Measurements from ENCODE around the gene SLIT3.

Gene SLIT3

GRCh38 chr5:168765086-168765550 is 535.8 kb downstream of the SLIT3 start:
- H3K27me3 ChIP-seq (ENCODE audit: control insufficient read depth, insufficient read depth, low read length), result no peaks in the 10 kb centered on the region

GRCh38 chr5:168756453-168757391 is 544.2 kb downstream of the SLIT3 start:
- Histone ChIP-seq H3K36me3 (ENCODE audit: control insufficient read depth, insufficient read depth, low read length) (no peaks in the 10 kb centered on the region), H3K9me3 (ENCODE audit: control insufficient read depth, insufficient read depth, low read length) (no peaks in the 10 kb centered on the region), H3K9ac (ENCODE audit: low read depth, low read length) (no peak overlapping the region), H3K27me3 (ENCODE audit: control insufficient read depth, insufficient read depth, low read length) (no peaks in the 10 kb centered on the region), H3K4me1 (ENCODE audit: control insufficient read depth, insufficient read depth, low read length) (no peaks in the 10 kb centered on the region), H3K4me3 (ENCODE audit: low read depth, low read length) (no peak overlapping the region)

More at GRCh38 chr5:168765086-168765550, 535.8 kb downstream of the SLIT3 start:
- Histone ChIP-seq H3K4me3 (ENCODE audit: low read depth, low read length) (no peak overlapping the region), H3K9ac (ENCODE audit: low read depth, low read length) (no peak overlapping the region), H3K36me3 (ENCODE audit: control insufficient read depth, insufficient read depth, low read length) (no peaks in the 10 kb centered on the region), H3K4me1 (ENCODE audit: control insufficient read depth, insufficient read depth, low read length) (no peaks in the 10 kb centered on the region), H3K9me3 (ENCODE audit: control insufficient read depth, insufficient read depth, low read length) (no peaks in the 10 kb centered on the region)

DNA sequence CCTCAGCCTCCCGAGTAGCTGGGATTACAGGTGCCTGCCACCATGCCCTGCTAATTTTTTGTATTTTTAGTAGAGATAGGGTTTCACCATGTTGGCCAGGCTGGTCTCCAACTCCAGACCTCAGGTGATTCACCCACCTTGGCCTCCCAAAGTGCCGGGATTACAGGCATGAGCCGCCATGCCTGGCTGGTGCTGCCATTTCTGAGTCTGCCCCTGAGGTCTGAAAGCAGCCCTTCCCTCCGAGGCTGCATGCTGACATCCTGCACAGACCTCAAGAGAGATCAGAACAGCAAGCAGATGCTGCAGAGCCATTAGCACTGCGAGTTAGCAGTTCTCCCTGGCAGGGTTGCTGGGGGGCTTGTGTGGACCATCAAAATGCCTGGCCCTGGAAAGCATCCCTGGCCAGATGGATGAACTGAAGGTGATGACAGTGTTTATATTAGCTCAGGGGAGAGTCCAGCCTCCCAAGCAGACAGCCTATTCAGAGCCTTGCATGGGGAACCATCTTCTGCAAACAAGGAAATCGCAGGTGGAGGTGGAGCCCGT is 545.3 kb downstream of the SLIT3 start:
- Histone ChIP-seq H3K9me3 (ENCODE audit: control insufficient read depth, insufficient read depth, low read length) (no peaks in the 10 kb centered on the region), H3K4me3 (ENCODE audit: low read depth, low read length) (no peak overlapping the region), H3K4me1 (ENCODE audit: control insufficient read depth, insufficient read depth, low read length) (no peaks in the 10 kb centered on the region), H3K36me3 (ENCODE audit: control insufficient read depth, insufficient read depth, low read length) (no peaks in the 10 kb centered on the region), H3K9ac (ENCODE audit: low read depth, low read length) (no peak overlapping the region), H3K27me3 (ENCODE audit: control insufficient read depth, insufficient read depth, low read length) (no peaks in the 10 kb centered on the region)

- Histone ChIP-seq H3K27me3 (ENCODE audit: control insufficient read depth, insufficient read depth, low read length) (no peaks in the 10 kb centered on the region), H3K4me3 (ENCODE audit: low read depth, low read length) (no peak overlapping the region), H3K4me1 (ENCODE audit: control insufficient read depth, insufficient read depth, low read length) (no peaks in the 10 kb centered on the region), H3K36me3 (ENCODE audit: control insufficient read depth, insufficient read depth, low read length) (no peaks in the 10 kb centered on the region), H3K9me3 (ENCODE audit: control insufficient read depth, insufficient read depth, low read length) (no peaks in the 10 kb centered on the region), H3K9ac (ENCODE audit: low read depth, low read length) (no peak overlapping the region)
These were observed 547.2 kb downstream of the SLIT3 start for GRCh38 chr5:168753691-168754254.

- H3K4me1 ChIP-seq (ENCODE audit: control insufficient read depth, insufficient read depth, low read length), result no peaks in the 10 kb centered on the region
- H3K4me3 ChIP-seq (ENCODE audit: low read depth, low read length), result no peak overlapping the region
- H3K36me3 ChIP-seq (ENCODE audit: control insufficient read depth, insufficient read depth, low read length), result no peaks in the 10 kb centered on the region
- H3K9ac ChIP-seq (ENCODE audit: low read depth, low read length), result no peak overlapping the region
- no peaks in the 10 kb centered on the region for H3K9me3 ChIP-seq (ENCODE audit: control insufficient read depth, insufficient read depth, low read length)
- H3K27me3 ChIP-seq (ENCODE audit: control insufficient read depth, insufficient read depth, low read length), result peaks cover 6% of the 10 kb centered on the region
These were observed 548.3 kb downstream of the SLIT3 start for GRCh38 chr5:168752416-168753190.

- no peaks in the 10 kb centered on the region for H3K9me3 ChIP-seq (ENCODE audit: control insufficient read depth, insufficient read depth, low read length)
- no peak overlapping the region for H3K9ac ChIP-seq (ENCODE audit: low read depth, low read length)
- no peaks in the 10 kb centered on the region for H3K4me1 ChIP-seq (ENCODE audit: control insufficient read depth, insufficient read depth, low read length)
- peaks cover 6% of the 10 kb centered on the region for H3K27me3 ChIP-seq (ENCODE audit: control insufficient read depth, insufficient read depth, low read length)
- H3K36me3 ChIP-seq (ENCODE audit: control insufficient read depth, insufficient read depth, low read length), result no peaks in the 10 kb centered on the region
- H3K4me3 ChIP-seq (ENCODE audit: low read depth, low read length), result no peak overlapping the region
These were observed 548.9 kb downstream of the SLIT3 start for GRCh38 chr5:168752012-168752411.

GRCh38 chr5:168750926-168751325 is 550.0 kb downstream of the SLIT3 start:
- H3K27me3 ChIP-seq (ENCODE audit: control insufficient read depth, insufficient read depth, low read length), result peaks cover 6% of the 10 kb centered on the region
- no peaks in the 10 kb centered on the region for H3K4me1 ChIP-seq (ENCODE audit: control insufficient read depth, insufficient read depth, low read length)
- H3K9me3 ChIP-seq (ENCODE audit: control insufficient read depth, insufficient read depth, low read length), result no peaks in the 10 kb centered on the region
- no peak overlapping the region for H3K4me3 ChIP-seq (ENCODE audit: low read depth, low read length)
- H3K9ac ChIP-seq (ENCODE audit: low read depth, low read length), result no peak overlapping the region
- H3K36me3 ChIP-seq (ENCODE audit: control insufficient read depth, insufficient read depth, low read length), result no peaks in the 10 kb centered on the region

DNA sequence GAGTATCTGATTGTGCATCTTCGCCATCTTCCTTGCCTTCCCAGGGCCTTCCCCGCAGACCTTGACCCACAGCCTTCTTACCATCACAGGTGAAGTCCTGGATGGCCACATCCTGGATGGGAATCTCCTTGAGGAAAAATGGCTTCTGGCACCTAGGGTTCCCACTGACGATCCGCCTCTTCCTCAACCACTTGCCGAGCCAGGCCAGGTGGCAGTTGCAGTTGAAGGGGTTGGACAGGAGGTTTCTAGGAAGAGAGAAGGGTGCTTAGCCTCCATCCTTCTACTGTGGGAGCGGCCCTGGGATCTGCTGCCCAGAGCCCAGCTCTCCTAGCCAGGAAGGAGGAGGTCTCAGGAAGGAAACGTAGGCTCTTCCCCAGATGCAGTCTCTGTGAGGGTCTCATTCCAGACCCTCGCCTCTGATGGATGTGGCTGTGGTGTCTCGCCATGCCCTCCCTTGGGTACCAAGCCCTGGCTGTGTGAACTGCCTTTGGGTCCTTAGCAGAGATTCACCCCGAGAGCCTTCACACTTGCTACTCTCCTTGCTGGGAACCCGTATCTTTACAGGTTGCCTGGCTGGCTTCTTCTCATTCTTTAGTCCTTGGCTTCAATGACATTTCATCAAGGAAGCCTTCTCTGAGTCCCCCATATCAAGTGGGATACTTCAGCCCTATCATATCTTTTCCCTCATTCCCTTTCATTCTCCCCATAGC is 551.4 kb downstream of the SLIT3 start:
- Histone ChIP-seq H3K36me3 (ENCODE audit: control insufficient read depth, insufficient read depth, low read length) (no peaks in the 10 kb centered on the region), H3K4me3 (ENCODE audit: low read depth, low read length) (no peak overlapping the region), H3K9me3 (ENCODE audit: control insufficient read depth, insufficient read depth, low read length) (no peaks in the 10 kb centered on the region), H3K9ac (ENCODE audit: low read depth, low read length) (no peak overlapping the region), H3K4me1 (ENCODE audit: control insufficient read depth, insufficient read depth, low read length) (no peaks in the 10 kb centered on the region), H3K27me3 (ENCODE audit: control insufficient read depth, insufficient read depth, low read length) (peaks cover 6% of the 10 kb centered on the region)

GRCh38 chr5:168747987-168748777 is 552.8 kb downstream of the SLIT3 start:
- H3K9ac ChIP-seq (ENCODE audit: low read depth, low read length), result no peak overlapping the region
- peaks cover 6% of the 10 kb centered on the region for H3K27me3 ChIP-seq (ENCODE audit: control insufficient read depth, insufficient read depth, low read length)
- H3K4me3 ChIP-seq (ENCODE audit: low read depth, low read length), result no peak overlapping the region
- no peaks in the 10 kb centered on the region for H3K4me1 ChIP-seq (ENCODE audit: control insufficient read depth, insufficient read depth, low read length)
- no peaks in the 10 kb centered on the region for H3K36me3 ChIP-seq (ENCODE audit: control insufficient read depth, insufficient read depth, low read length)
- no peaks in the 10 kb centered on the region for H3K9me3 ChIP-seq (ENCODE audit: control insufficient read depth, insufficient read depth, low read length)

DNA sequence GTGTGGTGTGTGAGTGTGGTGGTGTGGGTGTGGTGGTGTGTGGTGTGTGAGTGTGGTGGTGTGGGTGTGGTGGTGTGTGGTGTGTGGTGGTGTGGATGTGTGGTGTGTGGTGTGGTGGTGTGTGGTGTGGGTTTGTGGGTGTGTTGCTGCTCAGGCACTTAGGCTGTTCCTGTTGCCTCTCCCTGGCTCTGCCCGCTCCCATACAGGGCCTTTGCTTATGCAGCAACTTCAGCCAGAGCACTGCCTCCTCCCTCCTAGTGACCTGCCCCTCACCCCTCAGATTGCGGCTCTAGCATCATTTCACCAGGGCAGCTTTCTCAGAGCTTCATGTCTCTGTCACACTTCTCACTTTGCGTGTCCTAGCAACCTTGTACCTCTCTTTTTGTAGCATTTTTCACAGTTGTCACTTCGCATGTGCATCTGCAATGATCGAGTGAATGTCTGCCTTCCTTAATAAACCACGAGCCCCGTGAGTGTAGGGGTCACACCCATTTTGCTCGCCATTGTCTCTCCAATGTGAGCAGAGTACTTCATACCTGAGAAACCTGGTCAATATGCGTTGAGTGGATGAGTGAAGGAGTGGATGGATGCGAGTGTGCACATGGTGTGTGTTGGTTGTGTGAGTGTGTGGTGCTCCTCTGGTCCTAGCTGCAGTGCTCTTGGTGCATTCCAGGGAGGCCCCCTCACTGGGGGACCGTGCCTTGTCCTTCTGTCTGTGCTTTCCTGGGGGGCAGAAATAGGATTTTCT is 553.9 kb downstream of the SLIT3 start:
- H3K4me3 ChIP-seq (ENCODE audit: low read depth, low read length), result no peak overlapping the region
- no peaks in the 10 kb centered on the region for H3K9me3 ChIP-seq (ENCODE audit: control insufficient read depth, insufficient read depth, low read length)
- no peaks in the 10 kb centered on the region for H3K36me3 ChIP-seq (ENCODE audit: control insufficient read depth, insufficient read depth, low read length)
- no peaks in the 10 kb centered on the region for H3K4me1 ChIP-seq (ENCODE audit: control insufficient read depth, insufficient read depth, low read length)
- H3K9ac ChIP-seq (ENCODE audit: low read depth, low read length), result no peak overlapping the region
- peaks cover 6% of the 10 kb centered on the region for H3K27me3 ChIP-seq (ENCODE audit: control insufficient read depth, insufficient read depth, low read length)
